Mammary epithelial cell (primary cell): ENCODE data around the gene SDCCAG8.

Source experiments
- CTCF ChIP-seq, 2 donors: IDR thresholded peaks in 1 of 2; conservative IDR thresholded peaks in 1 of 2; 2 replicates each; pipeline ENCODE4 v1.5.1; 2011 to 2012; ENCODE audit warnings: inconsistent platforms in 2 of 2, low read length in 2 of 2, mild to moderate bottlenecking in 2 of 2, control low read depth in 1 of 2, low read depth in 1 of 2; ENCODE audit not compliant: insufficient read depth in 1 of 2; ENCODE audit errors: extremely low read depth in 1 of 2
- EZH2 ChIP-seq: IDR thresholded peaks from 2 replicates; pipeline ENCODE4 v1.6.1; 2012; ENCODE audit warnings: low read length, inconsistent platforms, borderline replicate concordance

- TF ChIP-seq CTCF (conservative IDR thresholded peaks at IDR 0.05 in 1 of 2, IDR thresholded peaks at IDR 0.05 in 1 of 2; ENCODE audit: extremely low read depth in 1 of 2, insufficient read depth in 1 of 2, low read depth in 1 of 2, low read length in 2 of 2) (no peak), EZH2 (no peak)
Observed at GRCh38 chr1:243349128-243349527, 93.3 kb downstream of the SDCCAG8 start.
